Measurements from ENCODE around the gene ABCG1. TPM values are rescaled to one million over a fixed set of nuclear protein-coding genes. Genes with fewer than 3 reads are reported as not detected.

Gene ABCG1
- total RNA-seq, 1 experiment from 2014 or later = 5.6 TPM

GRCh38 chr21:42269386-42269785, 50.4 kb downstream of the ABCG1 start:
- Histone ChIP-seq H3K27me3 (ENCODE audit: insufficient read depth, low read depth) (no peaks in the 10 kb centered on the region), H3K9me2 (ENCODE audit: insufficient read depth) (no peaks in the 10 kb centered on the region), H3K4me1 (replicated peaks; ENCODE audit: insufficient read depth) (no peaks in the 10 kb centered on the region), H3K79me2 (ENCODE audit: low read depth) (no peaks in the 10 kb centered on the region), H4K20me1 (ENCODE audit: insufficient read depth) (no peaks in the 10 kb centered on the region), H2AFZ (no peak overlapping the region), H3K27ac (no peak overlapping the region), H3K9me3 (ENCODE audit: insufficient read depth, low read depth) (no peaks in the 10 kb centered on the region), H3K4me2 (no peak overlapping the region), H3F3A (ENCODE audit: insufficient read depth, low read depth) (no peaks in the 10 kb centered on the region), H3K36me3 (ENCODE audit: low read depth) (no peaks in the 10 kb centered on the region), H3K4me3 (no peak overlapping the region)
- POLR2A ChIA-PET (ENCODE audit: unreplicated experiment) = no interaction called here
- intact Hi-C loops (cut with micrococcal nuclease; ENCODE audit: unreplicated experiment) = no loop called here
- CTCF ChIA-PET = no interaction called here
- no TSS peak for BruUV-seq (replicated peaks)
- no peak for TF ChIP-seq EZH2 (IDR thresholded peaks at IDR 0.05; ENCODE audit: low read depth)
- TF ChIP-seq, protein P1, sequence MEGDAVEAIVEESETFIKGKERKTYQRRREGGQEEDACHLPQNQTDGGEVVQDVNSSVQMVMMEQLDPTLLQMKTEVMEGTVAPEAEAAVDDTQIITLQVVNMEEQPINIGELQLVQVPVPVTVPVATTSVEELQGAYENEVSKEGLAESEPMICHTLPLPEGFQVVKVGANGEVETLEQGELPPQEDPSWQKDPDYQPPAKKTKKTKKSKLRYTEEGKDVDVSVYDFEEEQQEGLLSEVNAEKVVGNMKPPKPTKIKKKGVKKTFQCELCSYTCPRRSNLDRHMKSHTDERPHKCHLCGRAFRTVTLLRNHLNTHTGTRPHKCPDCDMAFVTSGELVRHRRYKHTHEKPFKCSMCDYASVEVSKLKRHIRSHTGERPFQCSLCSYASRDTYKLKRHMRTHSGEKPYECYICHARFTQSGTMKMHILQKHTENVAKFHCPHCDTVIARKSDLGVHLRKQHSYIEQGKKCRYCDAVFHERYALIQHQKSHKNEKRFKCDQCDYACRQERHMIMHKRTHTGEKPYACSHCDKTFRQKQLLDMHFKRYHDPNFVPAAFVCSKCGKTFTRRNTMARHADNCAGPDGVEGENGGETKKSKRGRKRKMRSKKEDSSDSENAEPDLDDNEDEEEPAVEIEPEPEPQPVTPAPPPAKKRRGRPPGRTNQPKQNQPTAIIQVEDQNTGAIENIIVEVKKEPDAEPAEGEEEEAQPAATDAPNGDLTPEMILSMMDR (conservative IDR thresholded peaks at IDR 0.05) = no peak
- no peak for DNase-seq

GRCh38 chr21:42271065-42271464, 52.1 kb downstream of the ABCG1 start:
- no peak overlapping the region for H3K4me2 ChIP-seq
- H3K36me3 ChIP-seq (ENCODE audit: low read depth) = no peaks in the 10 kb centered on the region
- H3K4me3 ChIP-seq = no peak overlapping the region
- DNase-seq = no peak
- no peak for TF ChIP-seq EZH2 (IDR thresholded peaks at IDR 0.05; ENCODE audit: low read depth)
- TF ChIP-seq, protein P1 (conservative IDR thresholded peaks at IDR 0.05) = no peak
- no peaks in the 10 kb centered on the region for H3F3A ChIP-seq (ENCODE audit: insufficient read depth, low read depth)
- H3K9me3 ChIP-seq (ENCODE audit: insufficient read depth, low read depth) = no peaks in the 10 kb centered on the region
- no peaks in the 10 kb centered on the region for H3K9me2 ChIP-seq (ENCODE audit: insufficient read depth)
- H3K79me2 ChIP-seq (ENCODE audit: low read depth) = no peaks in the 10 kb centered on the region
- ChIA-PET POLR2A (ENCODE audit: unreplicated experiment) (no interaction called here), CTCF (no interaction called here)
- H3K4me1 ChIP-seq (replicated peaks; ENCODE audit: insufficient read depth) = no peaks in the 10 kb centered on the region
- no peak overlapping the region for H2AFZ ChIP-seq
- no TSS peak for BruUV-seq (replicated peaks)
- intact Hi-C loops (cut with micrococcal nuclease; ENCODE audit: unreplicated experiment) = no loop called here
- H3K27ac ChIP-seq = no peak overlapping the region
- no peaks in the 10 kb centered on the region for H4K20me1 ChIP-seq (ENCODE audit: insufficient read depth)
- no peaks in the 10 kb centered on the region for H3K27me3 ChIP-seq (ENCODE audit: insufficient read depth, low read depth)

- POLR2A ChIA-PET (ENCODE audit: unreplicated experiment) = no interaction called here
- CTCF ChIA-PET = no interaction called here
- intact Hi-C loops (cut with micrococcal nuclease; ENCODE audit: unreplicated experiment) = no loop called here
These were observed 53.4 kb downstream of the ABCG1 start for GRCh38 chr21:42272109-42272962.

More at GRCh38 chr21:42272109-42272962, 53.4 kb downstream of the ABCG1 start:
- Histone ChIP-seq H3K4me2 (no peak overlapping the region), H3K4me1 (replicated peaks; ENCODE audit: insufficient read depth) (no peaks in the 10 kb centered on the region), H3F3A (ENCODE audit: insufficient read depth, low read depth) (no peaks in the 10 kb centered on the region), H3K27me3 (ENCODE audit: insufficient read depth, low read depth) (no peaks in the 10 kb centered on the region), H3K4me3 (no peak overlapping the region), H3K9me3 (ENCODE audit: insufficient read depth, low read depth) (no peaks in the 10 kb centered on the region), H3K27ac (no peak overlapping the region), H3K36me3 (ENCODE audit: low read depth) (no peaks in the 10 kb centered on the region), H3K9me2 (ENCODE audit: insufficient read depth) (no peaks in the 10 kb centered on the region), H3K79me2 (ENCODE audit: low read depth) (no peaks in the 10 kb centered on the region), H2AFZ (no peak overlapping the region), H4K20me1 (ENCODE audit: insufficient read depth) (no peaks in the 10 kb centered on the region)
- no TSS peak for BruUV-seq (replicated peaks)
- TF ChIP-seq, protein P1 (conservative IDR thresholded peaks at IDR 0.05) = no peak
- no peak for TF ChIP-seq EZH2 (IDR thresholded peaks at IDR 0.05; ENCODE audit: low read depth)
- no peak for DNase-seq
